CD8-positive, alpha-beta memory T cell (primary cell): ENCODE data around the gene ERFE. TPM values are rescaled to one million over a fixed set of nuclear protein-coding genes. Genes with fewer than 3 reads are reported as not detected.
A peak's percentile ranks its signal among the peaks of the same experiment; 100 is the strongest.

Experiments
- CTCF ChIA-PET: fragments of 350-600 bp; sonication (Branson Sonifier 250); formaldehyde crosslinking; loops from one replicate; lab custom pipeline; 2021; ENCODE audit warnings: antibody characterized with exemption; lab: Charles Lee
- POLR2A ChIA-PET: fragments of 350-600 bp; sonication (Branson Sonifier 250); formaldehyde crosslinking; loops from one replicate; lab custom pipeline; 2021; ENCODE audit warnings: antibody characterized with exemption; lab: Charles Lee
- DNase-seq, 5 donors: peaks; one replicate each; pipeline versions ENCODE4 v3.0.0 to v3.0.0-alpha.2; 2020 to 2022; ENCODE audit warnings: mixed read lengths in 1 of 5
- H3K27ac ChIP-seq: one replicate; pipeline ENCODE4 v1.7.0; 2013; ENCODE audit warnings: low read depth, mild to moderate bottlenecking, low read length, moderate library complexity
- H3K27me3 ChIP-seq: 2 replicates; pipeline ENCODE4 v1.7.0; 2013; ENCODE audit warnings: low read length, mild to moderate bottlenecking; ENCODE audit not compliant: insufficient read depth, poor library complexity, severe bottlenecking
- H3K36me3 ChIP-seq: 2 replicates; pipeline ENCODE4 v1.7.0; 2013; ENCODE audit warnings: mild to moderate bottlenecking, low read length, moderate library complexity; ENCODE audit not compliant: insufficient read depth
- H3K4me1 ChIP-seq: 2 replicates; pipeline ENCODE4 v1.7.0; 2013; ENCODE audit warnings: mild to moderate bottlenecking, low read length, moderate library complexity; ENCODE audit not compliant: insufficient read depth
- H3K4me3 ChIP-seq: 2 replicates; pipeline ENCODE4 v1.7.0; 2013; ENCODE audit warnings: mild to moderate bottlenecking, low read length
- H3K9me3 ChIP-seq: 2 replicates; pipeline ENCODE4 v1.7.0; 2013; ENCODE audit warnings: mild to moderate bottlenecking, low read length
- H3K27ac Mint-ChIP-seq, 8 donors: one replicate each; pipeline ENCODE4 v1.8.0; 2020 to 2021; ENCODE audit warnings: mixed read lengths in 8 of 8, mild to moderate bottlenecking in 6 of 8, inconsistent platforms in 3 of 8, moderate library complexity in 3 of 8
- H3K27me3 Mint-ChIP-seq, 2 donors: one replicate each; pipeline ENCODE4 v1.8.0; 2020 to 2021; ENCODE audit warnings: mixed read lengths in 2 of 2, mild to moderate bottlenecking in 1 of 2, moderate library complexity in 1 of 2
- H3K36me3 Mint-ChIP-seq, 3 donors: one replicate each; pipeline ENCODE4 v1.8.0; 2020 to 2021; ENCODE audit warnings: mixed read lengths in 3 of 3, inconsistent platforms in 1 of 3, mild to moderate bottlenecking in 1 of 3
- H3K4me1 Mint-ChIP-seq, 3 donors: one replicate each; pipeline ENCODE4 v1.8.0; 2020 to 2021; ENCODE audit warnings: mixed read lengths in 3 of 3, inconsistent platforms in 1 of 3, mild to moderate bottlenecking in 1 of 3
- H3K4me3 Mint-ChIP-seq, 7 donors: one replicate each; pipeline ENCODE4 v1.8.0; 2020 to 2021; ENCODE audit warnings: mixed read lengths in 7 of 7, mild to moderate bottlenecking in 6 of 7, moderate library complexity in 4 of 7, inconsistent platforms in 2 of 7
- H3K9me3 Mint-ChIP-seq, 5 donors: one replicate each; pipeline ENCODE4 v1.8.0; 2020 to 2022; ENCODE audit warnings: mixed read lengths in 5 of 5, mild to moderate bottlenecking in 3 of 5, moderate library complexity in 2 of 5, inconsistent platforms in 1 of 5
- polyA plus RNA-seq: library from polyadenylated mRNA; unstranded; fragments of 300-500 nt; fragmentation: Illumina TruSeq; gene quantifications from one replicate; pipeline ENCODE4 v1.2.3, GENCODE V29; 2021
- total RNA-seq, 2 experiments: library from RNA; stranded (reverse); gene quantifications; one replicate each; pipeline ENCODE4 v1.2.3, GENCODE V29; 2021

Gene ERFE
- total and polyA plus RNA-seq, 3 experiments from 2014 or later = 0.24 TPM; not detected in 2

- Histone ChIP-seq H3K27me3 (no peaks in the 10 kb centered on the region), H3K9me3 (no peaks in the 10 kb centered on the region), H3K4me1 (peaks cover 39% of the 10 kb centered on the region), H3K36me3 (no peaks in the 10 kb centered on the region), H3K4me3 (peak overlapping the region; percentile 76), H3K27ac (peak overlapping the region; percentile 83)
- peak overlapping the region; percentile 75 to 94 (median 81) for H3K4me3 Mint-ChIP-seq
- CTCF ChIA-PET = interaction anchor here (1.1 kb wide), 1 partner anchor 27 kb away, joined by 3 read pairs; no protein-coding TSS in a partner anchor
- no peak for DNase-seq
- H3K36me3 Mint-ChIP-seq = peaks cover 0 to 16% (median 0%) of the 10 kb centered on the region in 3 donors
- no peaks in the 10 kb centered on the region for H3K9me3 Mint-ChIP-seq
- POLR2A ChIA-PET = interaction anchor here (0.6 to 1.5 kb wide), 3 partner anchors 8 to 85 kb away, joined by 3 to 4 read pairs (median 4); no protein-coding TSS in a partner anchor
- peaks cover 0 to 10% of the 10 kb centered on the region in 2 donors for H3K27me3 Mint-ChIP-seq
- H3K4me1 Mint-ChIP-seq = peaks cover 36 to 43% (median 40%) of the 10 kb centered on the region in 3 donors
- H3K27ac Mint-ChIP-seq = peak overlapping the region; percentile 83 to 98 (median 92)
Observed at GRCh38 chr2:238203973-238204683, 45.4 kb downstream of the ERFE start.

- Mint-ChIP-seq H3K36me3 (peaks cover 0 to 5% (median 0%) of the 10 kb centered on the region in 3 donors), H3K4me1 (peaks cover 8 to 14% (median 14%) of the 10 kb centered on the region in 3 donors), H3K27me3 (peaks cover 0 to 10% of the 10 kb centered on the region in 2 donors), H3K4me3 (no peak overlapping the region), H3K9me3 (no peaks in the 10 kb centered on the region), H3K27ac (no peak overlapping the region)
- no peak overlapping the region for H3K4me3 ChIP-seq
- no peak for DNase-seq
- no peaks in the 10 kb centered on the region for H3K9me3 ChIP-seq
- POLR2A ChIA-PET = no interaction called here
- H3K27me3 ChIP-seq = no peaks in the 10 kb centered on the region
- CTCF ChIA-PET = no interaction called here
- H3K4me1 ChIP-seq = peaks cover 12% of the 10 kb centered on the region
- H3K27ac ChIP-seq = no peak overlapping the region
- H3K36me3 ChIP-seq = no peaks in the 10 kb centered on the region
Observed at GRCh38 chr2:238207006-238207405, 48.2 kb downstream of the ERFE start.

GRCh38 chr2:238216651-238217184 is 57.9 kb downstream of the ERFE start:
- Histone ChIP-seq H3K27me3 (no peaks in the 10 kb centered on the region), H3K9me3 (no peaks in the 10 kb centered on the region), H3K36me3 (no peaks in the 10 kb centered on the region), H3K4me1 (no peaks in the 10 kb centered on the region), H3K4me3 (no peak overlapping the region), H3K27ac (no peak overlapping the region)
- ChIA-PET POLR2A (interaction anchor here (0.6 kb wide), 1 partner anchor 106 kb away, joined by 6 read pairs; no protein-coding TSS in a partner anchor), CTCF (interaction anchor here (0.9 kb wide), 1 partner anchor 1647 kb away, joined by 3 read pairs; the partner anchor contains the start of gene ACKR3)
- Mint-ChIP-seq H3K36me3 (peaks cover 0 to 4% (median 3%) of the 10 kb centered on the region in 3 donors), H3K4me3 (no peak overlapping the region), H3K27me3 (peaks cover 6 to 31% of the 10 kb centered on the region in 2 donors), H3K9me3 (no peaks in the 10 kb centered on the region), H3K4me1 (no peaks in the 10 kb centered on the region), H3K27ac (no peak overlapping the region)
- DNase-seq = no peak

Other genes with a start within 250 kb of the ERFE start
- gene UBE2F, start 192.0 kb upstream of the ERFE start, total RNA-seq = 10 to 100 TPM; 65.8 to 68.8 TPM
- gene UBE2F, start 192.0 kb upstream of the ERFE start, polyA plus RNA-seq = 70.7 TPM
- gene SCLY, start 98.0 kb upstream of the ERFE start, total RNA-seq = 10 to 100 TPM; 64.8 to 70.5 TPM
- gene SCLY, start 98.0 kb upstream of the ERFE start, polyA plus RNA-seq = 16.1 TPM
- gene ESPNL, start 58.6 kb upstream of the ERFE start, total RNA-seq = not detected
- not detected for gene ESPNL, start 58.6 kb upstream of the ERFE start, polyA plus RNA-seq
- not detected for gene KLHL30, start 20.3 kb upstream of the ERFE start, total RNA-seq
- not detected for gene KLHL30, start 20.3 kb upstream of the ERFE start, polyA plus RNA-seq
- gene ILKAP, start 44.7 kb downstream of the ERFE start, total RNA-seq = 10 to 100 TPM; 61.9 to 66.2 TPM
- gene ILKAP, start 44.7 kb downstream of the ERFE start, polyA plus RNA-seq = 39.7 TPM
- gene HES6, start 81.1 kb downstream of the ERFE start, total RNA-seq = 1 to 10 TPM; 4.7 to 5.1 TPM
- 2.2 TPM for gene HES6, start 81.1 kb downstream of the ERFE start, polyA plus RNA-seq
- 10 to 100 TPM; 12.9 to 14.2 TPM for gene PER2, start 129.6 kb downstream of the ERFE start, total RNA-seq
- gene PER2, start 129.6 kb downstream of the ERFE start, polyA plus RNA-seq = 4.3 TPM
- 10 to 100 TPM; 14.7 to 15.9 TPM for gene TRAF3IP1, start 161.5 kb downstream of the ERFE start, total RNA-seq
- 10.2 TPM for gene TRAF3IP1, start 161.5 kb downstream of the ERFE start, polyA plus RNA-seq